OCI-LY1 (cell line): Measurements from ENCODE around the gene FAT2.

Source experiments
- H2AFZ ChIP-seq: fragments of 200-600 bp; sonication (generic), shearing (Covaris generic); 2 replicates; pipeline ENCODE4 v1.6.0; 2014; ENCODE audit warnings: antibody characterized with exemption, mild to moderate bottlenecking, low read length
- H3F3A ChIP-seq: fragments of 200-600 bp; sonication (generic), shearing (Covaris generic); 2 replicates; pipeline ENCODE4 v1.6.0; 2014; ENCODE audit warnings: mild to moderate bottlenecking, antibody characterized with exemption, low read length, moderate library complexity; ENCODE audit not compliant: insufficient read depth
- H3K27ac ChIP-seq: fragments of 200-600 bp; sonication (generic); 2 replicates; pipeline ENCODE4 v1.5.1; 2014; ENCODE audit warnings: low read length, mixed run types, mild to moderate bottlenecking, low read depth; ENCODE audit not compliant: poor library complexity, severe bottlenecking
- H3K27me3 ChIP-seq: fragments of 200-600 bp; sonication (generic); 2 replicates; pipeline ENCODE4 v1.6.0; 2014; ENCODE audit warnings: antibody characterized with exemption, mild to moderate bottlenecking, low read length, moderate library complexity; ENCODE audit not compliant: insufficient read depth
- H3K36me3 ChIP-seq: fragments of 200-600 bp; sonication (generic); 2 replicates; pipeline ENCODE4 v1.6.1; 2014; ENCODE audit warnings: mild to moderate bottlenecking, antibody characterized with exemption, low read length, moderate library complexity, mixed read lengths; ENCODE audit not compliant: insufficient read depth
- H3K4me1 ChIP-seq: fragments of 200-600 bp; sonication (generic); 2 replicates; pipeline ENCODE4 v1.5.1; 2014; ENCODE audit warnings: mild to moderate bottlenecking, low read length, moderate library complexity; ENCODE audit not compliant: insufficient read depth, severe bottlenecking
- H3K4me2 ChIP-seq: fragments of 200-600 bp; sonication (generic), shearing (Covaris generic); 2 replicates; pipeline ENCODE4 v1.6.1; 2014; ENCODE audit warnings: low read length
- H3K4me3 ChIP-seq: fragments of 200-600 bp; sonication (generic); 2 replicates; pipeline ENCODE4 v1.5.1; 2014; ENCODE audit warnings: low read length, low read depth, mild to moderate bottlenecking, mixed read lengths; ENCODE audit not compliant: poor library complexity, severe bottlenecking
- H3K79me2 ChIP-seq: fragments of 200-600 bp; shearing (Covaris generic); 2 replicates; pipeline ENCODE4 v1.6.1; 2016; ENCODE audit warnings: mixed run types, low read length, mixed read lengths; ENCODE audit not compliant: insufficient read depth
- H3K9ac ChIP-seq: fragments of 200-600 bp; sonication (generic), shearing (Covaris generic); 2 replicates; pipeline ENCODE4 v1.6.1; 2014; ENCODE audit warnings: mild to moderate bottlenecking, low read length, mixed read lengths
- H3K9me2 ChIP-seq: fragments of 200-600 bp; sonication (generic), shearing (Covaris generic); 2 replicates; pipeline ENCODE4 v1.6.1; 2014; ENCODE audit warnings: low read depth, mild to moderate bottlenecking, low read length, mixed read lengths
- H3K9me3 ChIP-seq: fragments of 200-600 bp; shearing (Covaris generic); 2 replicates; pipeline ENCODE4 v1.6.1; 2014; ENCODE audit warnings: low read length, mixed read lengths
- H4K20me1 ChIP-seq: fragments of 200-600 bp; sonication (generic), shearing (Covaris generic); 2 replicates; pipeline ENCODE4 v1.6.0; 2016; ENCODE audit warnings: mild to moderate bottlenecking, low read length; ENCODE audit not compliant: insufficient read depth
- EZH2 ChIP-seq: fragments of 200-600 bp; sonication (generic), shearing (Covaris generic); IDR thresholded peaks from 2 replicates; pipeline ENCODE4 v1.8.0; 2017; ENCODE audit warnings: borderline replicate concordance, mixed run types, mild to moderate bottlenecking, antibody characterized with exemption, low read length, moderate library complexity, mixed read lengths
- TF ChIP-seq, protein P1 (sequence below): fragments of 200-600 bp; sonication (generic), shearing (Covaris generic); IDR thresholded peaks from 2 replicates; pipeline ENCODE4 v1.5.1; 2017; ENCODE audit warnings: mild to moderate bottlenecking, antibody characterized with exemption, low read length, moderate library complexity, mixed read lengths

Gene FAT2

DNA sequence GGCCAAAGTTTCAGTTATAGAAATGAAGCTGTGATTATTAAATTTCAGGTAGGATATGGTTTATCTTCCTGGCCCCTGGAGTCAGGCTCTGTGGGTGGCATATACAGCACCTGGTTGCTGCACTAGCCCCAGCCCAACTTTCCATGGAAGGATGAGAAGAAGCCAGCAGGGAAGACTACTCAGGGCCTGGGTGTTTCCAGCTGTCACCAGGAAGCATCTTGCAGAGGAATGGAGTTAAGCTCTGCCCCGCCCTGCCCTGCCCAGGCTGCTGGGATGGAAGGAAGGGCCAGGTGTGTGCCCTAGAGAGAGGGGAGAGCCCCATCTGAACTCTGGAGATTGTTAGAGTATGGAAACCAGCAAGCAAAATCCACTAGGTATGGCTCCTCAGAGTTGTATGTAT is 42.8 kb upstream of the FAT2 start:
- H3K79me2 ChIP-seq, result no peaks in the 10 kb centered on the region
- H3K9me2 ChIP-seq, result no peaks in the 10 kb centered on the region
- no peak overlapping the region for H3K4me2 ChIP-seq
- no peaks in the 10 kb centered on the region for H3K4me1 ChIP-seq
- TF ChIP-seq EZH2, result no peak
- TF ChIP-seq, protein P1, sequence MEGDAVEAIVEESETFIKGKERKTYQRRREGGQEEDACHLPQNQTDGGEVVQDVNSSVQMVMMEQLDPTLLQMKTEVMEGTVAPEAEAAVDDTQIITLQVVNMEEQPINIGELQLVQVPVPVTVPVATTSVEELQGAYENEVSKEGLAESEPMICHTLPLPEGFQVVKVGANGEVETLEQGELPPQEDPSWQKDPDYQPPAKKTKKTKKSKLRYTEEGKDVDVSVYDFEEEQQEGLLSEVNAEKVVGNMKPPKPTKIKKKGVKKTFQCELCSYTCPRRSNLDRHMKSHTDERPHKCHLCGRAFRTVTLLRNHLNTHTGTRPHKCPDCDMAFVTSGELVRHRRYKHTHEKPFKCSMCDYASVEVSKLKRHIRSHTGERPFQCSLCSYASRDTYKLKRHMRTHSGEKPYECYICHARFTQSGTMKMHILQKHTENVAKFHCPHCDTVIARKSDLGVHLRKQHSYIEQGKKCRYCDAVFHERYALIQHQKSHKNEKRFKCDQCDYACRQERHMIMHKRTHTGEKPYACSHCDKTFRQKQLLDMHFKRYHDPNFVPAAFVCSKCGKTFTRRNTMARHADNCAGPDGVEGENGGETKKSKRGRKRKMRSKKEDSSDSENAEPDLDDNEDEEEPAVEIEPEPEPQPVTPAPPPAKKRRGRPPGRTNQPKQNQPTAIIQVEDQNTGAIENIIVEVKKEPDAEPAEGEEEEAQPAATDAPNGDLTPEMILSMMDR, result no peak
- H4K20me1 ChIP-seq, result no peaks in the 10 kb centered on the region
- no peak overlapping the region for H3K4me3 ChIP-seq
- H3K9me3 ChIP-seq, result no peaks in the 10 kb centered on the region
- no peaks in the 10 kb centered on the region for H3F3A ChIP-seq
- peaks cover 4% of the 10 kb centered on the region; the same call in 1 of the 2 replicates for H3K27me3 ChIP-seq
- no peak overlapping the region for H3K9ac ChIP-seq
- no peaks in the 10 kb centered on the region for H3K36me3 ChIP-seq
- H3K27ac ChIP-seq, result no peak overlapping the region
- H2AFZ ChIP-seq, result no peak overlapping the region

DNA sequence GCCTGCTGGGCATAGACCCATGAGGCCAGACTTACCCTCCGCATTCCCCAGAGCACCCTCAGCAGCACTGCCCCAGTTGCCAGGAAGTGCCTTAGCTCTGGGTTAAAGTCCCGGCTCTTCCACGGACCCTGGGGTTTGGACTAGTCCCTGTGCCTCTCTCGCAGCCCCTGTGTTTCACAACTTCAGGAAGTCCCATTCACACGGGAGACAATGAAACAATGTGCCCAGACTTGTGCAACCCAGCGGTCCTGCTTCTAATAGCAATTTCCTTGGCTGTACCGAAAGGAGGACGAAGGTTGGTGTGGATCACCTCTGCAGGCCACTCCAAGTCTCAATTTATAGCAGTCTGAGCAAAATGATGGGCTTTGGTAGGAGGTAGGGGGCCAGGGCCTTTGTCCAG is 41.8 kb upstream of the FAT2 start:
- Histone ChIP-seq H3K27ac (no peak overlapping the region), H2AFZ (no peak overlapping the region), H3K79me2 (no peaks in the 10 kb centered on the region), H4K20me1 (no peaks in the 10 kb centered on the region), H3K9me2 (no peaks in the 10 kb centered on the region), H3K27me3 (peaks cover 4% of the 10 kb centered on the region; the same call in 1 of the 2 replicates), H3K36me3 (no peaks in the 10 kb centered on the region), H3K4me1 (no peaks in the 10 kb centered on the region), H3K4me2 (no peak overlapping the region), H3F3A (no peaks in the 10 kb centered on the region), H3K4me3 (no peak overlapping the region), H3K9me3 (no peaks in the 10 kb centered on the region), H3K9ac (no peak overlapping the region)
- TF ChIP-seq, protein P1, result no peak
- TF ChIP-seq EZH2, result no peak

DNA sequence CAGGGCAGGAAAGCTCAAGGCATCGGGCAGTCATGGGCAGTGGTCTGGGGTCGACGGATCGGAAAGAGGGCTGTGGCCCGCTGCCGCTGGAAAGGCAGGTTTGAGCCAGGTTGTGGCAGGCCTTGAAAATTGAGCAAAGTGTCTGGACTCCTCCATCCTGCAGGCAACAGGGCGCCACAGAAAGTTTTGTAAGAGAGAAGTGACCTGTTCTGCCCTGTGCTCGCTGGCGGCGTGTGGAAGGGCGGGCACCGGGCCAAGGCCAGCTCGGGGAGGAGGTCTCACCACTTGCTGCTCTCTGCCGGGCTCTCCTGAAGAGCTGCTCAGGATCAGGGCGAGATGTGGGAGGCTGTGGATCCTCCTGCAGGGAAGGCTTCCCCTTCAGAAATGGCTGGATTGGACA is 41.4 kb upstream of the FAT2 start:
- no peak overlapping the region for H3K9ac ChIP-seq
- H3K27me3 ChIP-seq, result peaks cover 4% of the 10 kb centered on the region; the same call in 1 of the 2 replicates
- no peaks in the 10 kb centered on the region for H3K79me2 ChIP-seq
- no peaks in the 10 kb centered on the region for H3F3A ChIP-seq
- no peaks in the 10 kb centered on the region for H3K36me3 ChIP-seq
- H3K27ac ChIP-seq, result no peak overlapping the region
- no peaks in the 10 kb centered on the region for H3K4me1 ChIP-seq
- H3K4me3 ChIP-seq, result no peak overlapping the region
- TF ChIP-seq EZH2, result no peak
- TF ChIP-seq, protein P1, result no peak
- H3K9me2 ChIP-seq, result no peaks in the 10 kb centered on the region
- no peaks in the 10 kb centered on the region for H4K20me1 ChIP-seq
- H2AFZ ChIP-seq, result no peak overlapping the region
- no peaks in the 10 kb centered on the region for H3K9me3 ChIP-seq
- no peak overlapping the region for H3K4me2 ChIP-seq
